ENCODE measurements around the gene LIN7C.

- TF ChIP-seq POLR2AphosphoS5 (IDR thresholded peaks at IDR 0.05) = peak in 2 of 3 donors; percentile 43 to 77
- TF ChIP-seq, protein P1, sequence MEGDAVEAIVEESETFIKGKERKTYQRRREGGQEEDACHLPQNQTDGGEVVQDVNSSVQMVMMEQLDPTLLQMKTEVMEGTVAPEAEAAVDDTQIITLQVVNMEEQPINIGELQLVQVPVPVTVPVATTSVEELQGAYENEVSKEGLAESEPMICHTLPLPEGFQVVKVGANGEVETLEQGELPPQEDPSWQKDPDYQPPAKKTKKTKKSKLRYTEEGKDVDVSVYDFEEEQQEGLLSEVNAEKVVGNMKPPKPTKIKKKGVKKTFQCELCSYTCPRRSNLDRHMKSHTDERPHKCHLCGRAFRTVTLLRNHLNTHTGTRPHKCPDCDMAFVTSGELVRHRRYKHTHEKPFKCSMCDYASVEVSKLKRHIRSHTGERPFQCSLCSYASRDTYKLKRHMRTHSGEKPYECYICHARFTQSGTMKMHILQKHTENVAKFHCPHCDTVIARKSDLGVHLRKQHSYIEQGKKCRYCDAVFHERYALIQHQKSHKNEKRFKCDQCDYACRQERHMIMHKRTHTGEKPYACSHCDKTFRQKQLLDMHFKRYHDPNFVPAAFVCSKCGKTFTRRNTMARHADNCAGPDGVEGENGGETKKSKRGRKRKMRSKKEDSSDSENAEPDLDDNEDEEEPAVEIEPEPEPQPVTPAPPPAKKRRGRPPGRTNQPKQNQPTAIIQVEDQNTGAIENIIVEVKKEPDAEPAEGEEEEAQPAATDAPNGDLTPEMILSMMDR (IDR thresholded peaks at IDR 0.05) = no peak
Observed at GRCh38 chr11:27506200-27507182, at the start of gene LIN7C.
